Tongue (tissue), 3 donors: Measurements from ENCODE around the gene PSMA3. TPM values are rescaled to one million over a fixed set of nuclear protein-coding genes. Genes with fewer than 3 reads are reported as not detected.

Source experiments
- DNase-seq: peaks from one replicate; pipeline ENCODE4 v3.0.0-alpha.2; 2015
- small RNA-seq: library from RNA; depleted of rRNA; stranded (forward); fragments of <200 nt; gene quantifications from one replicate; pipeline ENCODE3, GENCODE V24; 2014; ENCODE audit warnings: low replicate concordance
- total RNA-seq: library from RNA; depleted of rRNA; stranded (reverse); fragments of >200 nt; gene quantifications from one replicate; pipeline ENCODE4 v1.2.3, GENCODE V29; 2014

PSMA3 gene
- total RNA-seq, 1 donor from 2014 or later: 59.8 TPM

DNA sequence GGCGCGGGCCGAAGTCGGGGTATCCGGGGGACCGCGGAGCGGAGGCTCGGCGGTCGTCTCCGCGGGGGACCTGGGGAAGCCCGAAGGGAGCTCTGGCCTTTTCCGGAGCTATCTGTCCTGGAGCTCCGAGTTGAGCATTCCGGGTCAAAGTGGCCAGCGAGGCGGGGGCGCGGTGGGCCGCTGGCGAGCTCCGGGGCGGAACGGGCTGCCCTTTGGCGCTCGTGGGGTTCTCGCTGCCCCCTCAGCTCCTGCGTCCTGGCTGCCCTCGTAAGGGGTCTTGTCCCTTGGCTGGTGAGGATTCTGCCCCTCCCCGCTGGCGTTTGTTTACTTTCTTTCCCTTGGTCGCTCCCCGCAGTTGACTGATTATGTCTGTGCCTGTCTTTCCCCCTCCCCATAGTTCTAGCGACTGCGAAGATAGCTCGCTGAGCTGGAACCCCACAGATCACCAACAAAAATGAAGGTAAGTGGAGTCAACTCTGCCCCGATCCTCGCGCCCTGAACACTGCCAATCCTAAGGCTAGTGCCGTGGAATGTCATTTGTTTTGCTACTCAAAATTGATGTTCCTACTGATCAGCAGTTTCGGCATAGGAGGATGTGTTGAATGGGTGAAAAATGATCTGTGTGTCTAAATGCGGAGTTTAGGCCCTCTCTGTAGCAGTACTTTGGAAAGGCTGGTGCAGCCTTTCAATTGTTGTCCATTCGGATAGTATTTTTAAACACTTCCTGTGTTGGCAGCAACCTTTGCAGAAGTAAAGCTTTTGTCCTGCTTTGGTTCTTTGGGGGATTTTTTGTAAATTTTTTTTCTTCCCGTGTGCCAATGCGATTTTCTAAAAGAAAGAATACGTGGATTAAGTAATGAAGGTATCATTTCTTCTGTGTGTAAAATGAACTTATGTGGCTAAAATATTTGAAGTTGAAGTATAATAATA, 55.0 kb downstream of the PSMA3 start:
- peak; percentile 66 for DNase-seq

DNA sequence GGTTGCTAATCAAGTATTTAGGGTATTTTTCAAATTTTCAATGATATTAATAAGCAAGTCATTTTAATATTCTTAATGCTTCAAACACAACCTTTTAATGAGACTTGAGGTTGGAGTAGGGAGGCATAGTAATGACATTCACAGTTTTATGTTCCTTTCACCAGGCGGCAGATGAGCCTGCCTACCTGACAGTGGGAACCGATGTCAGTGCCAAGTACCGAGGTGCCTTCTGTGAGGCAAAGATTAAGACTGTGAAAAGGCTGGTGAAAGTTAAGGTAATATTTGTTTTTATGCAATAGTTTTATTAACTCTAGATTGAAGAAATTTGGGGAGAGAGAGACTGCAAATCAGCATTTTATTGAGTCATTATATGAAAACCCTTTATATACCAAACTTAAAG, 56.8 kb downstream of the PSMA3 start:
- no peak for DNase-seq

DNA sequence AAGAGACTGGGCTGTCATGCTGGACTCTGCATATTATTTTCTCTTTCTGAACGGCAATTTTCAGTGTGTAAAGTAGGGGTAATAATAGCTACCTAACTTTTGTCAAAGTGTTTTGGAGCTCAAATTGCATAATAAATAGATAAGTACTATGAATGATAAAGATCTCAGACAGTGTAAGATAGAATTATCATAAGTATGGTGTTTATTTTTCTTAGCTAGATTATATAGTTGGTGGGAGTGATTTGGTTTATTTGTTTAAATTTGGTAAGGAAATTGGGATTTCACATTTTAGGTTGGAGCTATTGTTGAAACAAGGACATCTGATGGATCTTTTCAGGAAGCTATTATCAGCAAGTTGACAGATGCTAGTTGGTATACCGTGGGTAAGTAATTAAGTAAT, 61.1 kb downstream of the PSMA3 start:
- DNase-seq: no peak

DNA sequence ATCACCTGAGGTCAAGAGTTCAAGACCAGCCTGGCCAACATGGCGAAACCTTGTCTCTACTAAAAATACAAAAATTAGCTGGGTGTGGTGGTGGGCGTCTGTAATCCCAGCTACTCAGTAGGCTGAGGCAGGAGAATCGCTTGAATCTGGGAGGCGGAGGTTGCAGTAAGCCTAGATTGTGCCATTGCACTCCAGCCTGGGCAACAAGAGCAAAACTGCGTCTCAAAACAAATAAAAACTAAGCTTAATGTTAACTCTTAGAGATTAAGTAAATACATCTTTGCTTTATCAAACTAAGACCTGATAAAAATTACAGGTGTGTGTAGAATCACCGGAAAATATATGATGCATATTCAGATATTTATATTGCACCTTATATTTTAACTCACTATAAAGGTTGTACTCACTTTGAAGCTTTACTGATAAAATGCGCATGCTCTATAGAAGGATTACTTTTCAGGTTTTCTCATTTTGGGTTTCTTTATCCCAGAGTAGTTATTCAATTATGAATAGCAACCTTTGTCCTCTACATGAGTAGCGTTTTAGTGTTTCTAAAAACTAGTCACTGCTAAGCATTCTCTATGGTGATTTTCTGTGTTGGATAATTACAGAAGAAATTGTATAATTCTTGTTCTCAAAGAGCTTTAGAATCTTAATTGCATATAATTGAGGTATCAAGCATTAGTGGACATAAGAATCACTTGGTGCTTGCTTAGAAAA, 63.1 kb downstream of the PSMA3 start:
- no peak for DNase-seq

DNA sequence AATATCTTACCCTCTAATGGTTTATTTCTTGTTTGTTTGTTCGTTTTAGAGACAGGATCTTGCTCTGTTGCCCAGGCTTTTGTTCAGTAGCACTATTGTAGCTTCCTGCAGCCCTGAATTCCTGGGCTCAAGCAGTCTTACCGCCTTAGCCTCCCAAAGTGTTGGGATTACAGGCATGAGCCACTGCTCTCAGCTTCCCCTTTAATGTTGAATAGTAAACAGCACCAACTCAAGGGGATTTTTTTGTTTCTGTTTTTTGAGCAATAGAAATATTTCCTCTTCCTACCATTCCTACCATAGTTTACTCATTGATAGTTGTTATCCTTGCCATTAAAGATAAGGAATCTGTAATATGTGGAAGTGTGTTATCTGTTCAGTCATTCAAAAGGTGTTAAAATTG, 64.4 kb downstream of the PSMA3 start:
- no peak for DNase-seq

DNA sequence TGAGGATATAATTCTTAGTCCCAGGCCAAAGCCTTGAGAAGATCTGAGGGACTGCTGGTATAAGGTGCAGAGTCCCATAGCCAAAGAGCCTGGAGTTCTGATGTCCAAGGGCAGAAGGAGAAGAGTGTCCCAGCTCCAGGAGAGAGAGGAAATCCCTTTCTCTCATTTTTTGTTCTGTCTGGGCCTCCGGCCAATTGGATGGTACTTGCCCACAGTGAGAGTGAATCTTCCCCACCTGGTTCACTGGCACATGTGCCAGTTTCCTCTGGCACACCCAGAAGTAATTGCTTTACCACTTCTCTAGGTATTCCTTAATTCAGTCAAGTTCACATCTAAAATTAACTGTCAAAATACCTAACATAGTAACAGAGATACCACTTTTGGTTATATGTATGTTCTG, 69.1 kb downstream of the PSMA3 start:
- no peak for DNase-seq

DNA sequence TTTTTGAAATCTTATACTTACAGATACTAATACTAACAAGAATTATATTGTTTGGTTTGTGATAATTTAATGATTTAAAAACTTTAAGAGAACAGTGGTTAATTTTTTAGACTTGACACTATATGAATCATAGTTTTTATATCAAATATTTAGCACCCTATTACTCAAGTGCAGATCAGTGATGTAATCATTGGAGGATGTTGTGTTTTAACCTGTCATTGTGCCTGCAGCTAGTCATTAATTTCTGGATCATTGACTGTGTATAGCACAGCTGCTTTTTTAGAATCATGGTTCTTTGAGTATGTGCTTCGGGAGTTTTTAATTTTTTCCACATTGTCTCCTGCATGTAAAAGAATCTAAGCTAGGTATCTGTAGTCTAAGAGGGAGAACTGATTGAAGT, 71.0 kb downstream of the PSMA3 start:
- DNase-seq: no peak

Small RNAs within 50 kb of the gene (small RNA-seq; reads per million reads assigned to genes)
- gene RNU6-341P: not detected

Other genes with a start within 250 kb of the PSMA3 start
- gene ARMH4, start 92.6 kb upstream of the PSMA3 start, total RNA-seq: 18.2 TPM
- gene ACTR10, start 44.7 kb upstream of the PSMA3 start, total RNA-seq: 79.3 TPM
- gene ARID4A, start 53.7 kb downstream of the PSMA3 start, total RNA-seq: 24.6 TPM
- not detected for gene TOMM20L, start 151.1 kb downstream of the PSMA3 start, total RNA-seq
- gene TIMM9, start 182.7 kb downstream of the PSMA3 start, total RNA-seq: 34.3 TPM
- 27.1 TPM for gene KIAA0586, start 182.9 kb downstream of the PSMA3 start, total RNA-seq